Effector memory CD4-positive, alpha-beta T cell (primary cell): ENCODE data around the gene ENC1.

ENCODE experiments used
- DNase-seq, 3 donors: peaks; one replicate each; pipeline ENCODE4 v3.0.0-alpha.2; 2020
- H3K27ac ChIP-seq: 2 replicates; pipeline ENCODE4 v1.7.0; 2013; ENCODE audit warnings: mild to moderate bottlenecking, low read length, moderate library complexity; ENCODE audit not compliant: insufficient read depth, poor library complexity, severe bottlenecking
- H3K27me3 ChIP-seq: replicated peaks from 2 replicates; pipeline ENCODE4 v1.7.0; 2013; ENCODE audit warnings: mild to moderate bottlenecking, low read length; ENCODE audit not compliant: insufficient read depth, control insufficient read depth, poor library complexity, severe bottlenecking
- H3K36me3 ChIP-seq: 2 replicates; pipeline ENCODE4 v1.7.0; 2013; ENCODE audit warnings: mild to moderate bottlenecking, low read length, moderate library complexity; ENCODE audit not compliant: control insufficient read depth, insufficient read depth
- H3K4me1 ChIP-seq: 2 replicates; pipeline ENCODE4 v1.7.0; 2013; ENCODE audit warnings: low read length, mild to moderate bottlenecking; ENCODE audit not compliant: control insufficient read depth, insufficient read depth, poor library complexity, severe bottlenecking
- H3K4me3 ChIP-seq: 2 replicates; pipeline ENCODE4 v1.7.0; 2013; ENCODE audit warnings: low read length, low read depth, mild to moderate bottlenecking; ENCODE audit not compliant: insufficient read depth, poor library complexity, severe bottlenecking
- H3K9me3 ChIP-seq: 2 replicates; pipeline ENCODE4 v1.7.0; 2013; ENCODE audit warnings: mild to moderate bottlenecking, low read length, moderate library complexity; ENCODE audit not compliant: control insufficient read depth

The ENC1 gene

GRCh38 chr5:74657165-74657564 lies 16.6 kb upstream of the ENC1 start:
- no peak for DNase-seq
- Histone ChIP-seq H3K36me3 (no peaks in the 10 kb centered on the region), H3K4me1 (no peaks in the 10 kb centered on the region), H3K27me3 (no peaks in the 10 kb centered on the region), H3K9me3 (no peaks in the 10 kb centered on the region), H3K4me3 (no peak overlapping the region), H3K27ac (no peak overlapping the region)

DNA sequence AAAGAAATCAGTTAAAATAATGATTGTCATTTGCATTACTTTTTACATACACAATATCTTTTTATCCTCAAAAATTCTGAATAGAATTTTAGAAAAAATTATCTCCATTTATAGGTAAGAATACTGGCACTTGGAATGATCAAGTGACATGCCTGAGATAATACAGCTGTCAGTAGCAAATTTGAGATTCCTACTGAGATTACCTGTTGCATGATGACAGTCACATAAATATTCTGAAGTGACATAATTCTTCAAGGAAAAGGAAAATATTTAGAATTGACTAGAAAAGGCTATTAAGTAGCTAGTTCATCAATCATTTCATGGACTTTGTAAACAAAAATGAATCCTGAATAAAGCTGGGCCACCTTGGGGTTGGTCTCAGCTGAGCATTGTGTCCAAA lies 15.2 kb upstream of the ENC1 start:
- DNase-seq, result no peak
- Histone ChIP-seq H3K9me3 (no peaks in the 10 kb centered on the region), H3K4me1 (no peaks in the 10 kb centered on the region), H3K27ac (no peak overlapping the region), H3K36me3 (no peaks in the 10 kb centered on the region), H3K4me3 (no peak overlapping the region), H3K27me3 (no peaks in the 10 kb centered on the region)

DNA sequence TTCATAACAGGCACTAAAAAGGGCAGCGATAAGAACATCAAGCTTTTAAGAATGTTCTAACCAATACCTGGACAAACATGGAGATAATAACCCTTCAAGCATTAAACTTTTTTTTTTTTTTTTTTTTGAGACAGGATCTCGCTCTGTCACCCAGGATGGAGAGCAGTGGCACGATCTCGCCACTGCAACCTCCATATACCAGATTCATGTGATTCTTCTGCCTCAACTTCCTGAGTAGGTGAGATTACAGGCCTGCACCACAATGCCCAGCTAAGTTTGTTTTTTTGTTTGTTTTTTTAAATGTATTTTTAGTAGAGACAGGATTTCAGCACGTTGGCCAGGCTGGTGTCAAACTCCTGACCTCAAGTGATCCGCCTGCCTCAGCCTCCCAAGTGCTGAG lies 14.7 kb upstream of the ENC1 start:
- Histone ChIP-seq H3K36me3 (no peaks in the 10 kb centered on the region), H3K4me3 (no peak overlapping the region), H3K27me3 (no peaks in the 10 kb centered on the region), H3K27ac (no peak overlapping the region), H3K9me3 (no peaks in the 10 kb centered on the region), H3K4me1 (no peaks in the 10 kb centered on the region)
- no peak for DNase-seq

GRCh38 chr5:74653991-74654390 lies 13.5 kb upstream of the ENC1 start:
- no peaks in the 10 kb centered on the region for H3K4me1 ChIP-seq
- H3K9me3 ChIP-seq, result no peaks in the 10 kb centered on the region
- H3K36me3 ChIP-seq, result no peaks in the 10 kb centered on the region
- no peaks in the 10 kb centered on the region for H3K27me3 ChIP-seq
- H3K4me3 ChIP-seq, result no peak overlapping the region
- no peak overlapping the region for H3K27ac ChIP-seq
- DNase-seq, result no peak

DNA sequence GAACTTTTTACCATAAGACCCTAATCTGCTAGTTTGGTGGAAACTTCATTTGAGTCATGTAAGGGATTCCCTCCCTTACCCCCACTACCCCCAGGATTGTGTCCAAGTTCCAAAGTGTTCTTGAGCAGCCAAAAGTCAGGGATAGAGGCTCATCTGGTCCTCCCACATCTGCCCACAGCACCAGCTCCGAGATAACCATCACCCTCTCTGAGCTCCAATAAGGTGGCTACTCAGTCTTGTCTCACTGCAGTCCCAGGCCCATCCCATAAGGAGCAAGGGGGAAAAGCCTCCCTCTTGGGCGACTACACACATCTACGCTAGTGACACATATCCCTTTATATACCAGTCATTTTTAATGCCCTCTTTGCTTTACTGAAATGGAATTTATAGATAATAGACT lies 12.0 kb upstream of the ENC1 start:
- Histone ChIP-seq H3K36me3 (no peaks in the 10 kb centered on the region), H3K4me3 (no peak overlapping the region), H3K27me3 (no peaks in the 10 kb centered on the region), H3K27ac (no peak overlapping the region), H3K9me3 (no peaks in the 10 kb centered on the region), H3K4me1 (no peaks in the 10 kb centered on the region)
- DNase-seq, result no peak

- no peaks in the 10 kb centered on the region for H3K27me3 ChIP-seq
- no peaks in the 10 kb centered on the region for H3K9me3 ChIP-seq
- no peaks in the 10 kb centered on the region for H3K4me1 ChIP-seq
- H3K27ac ChIP-seq, result no peak overlapping the region
- H3K4me3 ChIP-seq, result no peak overlapping the region
- DNase-seq, result no peak
- no peaks in the 10 kb centered on the region for H3K36me3 ChIP-seq
Observed at GRCh38 chr5:74651710-74652109, 11.2 kb upstream of the ENC1 start.

DNA sequence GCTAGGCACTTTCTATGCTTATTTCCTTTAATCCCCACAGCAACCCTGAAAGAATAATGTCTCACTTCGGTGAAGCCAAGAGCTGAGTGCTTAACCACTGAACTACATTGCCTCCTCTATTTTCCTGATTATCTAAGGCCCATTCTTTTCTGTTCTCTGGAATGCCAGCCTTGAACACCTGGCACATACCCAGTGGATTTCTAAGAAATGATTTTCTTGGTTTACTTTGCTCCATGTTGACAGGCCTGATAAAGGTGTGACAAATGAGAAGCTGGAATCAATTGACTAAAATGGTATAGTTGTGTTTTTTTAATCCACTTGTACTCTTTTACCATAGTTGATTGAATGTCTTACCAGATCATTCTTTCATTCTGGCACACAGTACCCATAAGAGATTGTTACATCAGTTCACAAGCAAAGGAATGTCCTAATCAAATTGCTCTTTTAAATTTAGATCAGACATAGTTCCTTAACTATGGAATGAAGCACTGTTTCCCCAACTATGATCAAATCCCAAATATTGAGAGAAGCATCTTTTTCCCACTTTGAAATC lies 9.0 kb upstream of the ENC1 start:
- no peak for DNase-seq
- Histone ChIP-seq H3K9me3 (no peaks in the 10 kb centered on the region), H3K27me3 (no peaks in the 10 kb centered on the region), H3K4me3 (no peak overlapping the region), H3K36me3 (no peaks in the 10 kb centered on the region), H3K4me1 (no peaks in the 10 kb centered on the region), H3K27ac (no peak overlapping the region)

GRCh38 chr5:74648835-74649293 lies 8.3 kb upstream of the ENC1 start:
- Histone ChIP-seq H3K27ac (no peak overlapping the region), H3K4me1 (no peaks in the 10 kb centered on the region), H3K4me3 (no peak overlapping the region), H3K9me3 (no peaks in the 10 kb centered on the region), H3K36me3 (no peaks in the 10 kb centered on the region), H3K27me3 (no peaks in the 10 kb centered on the region)
- DNase-seq, result no peak

DNA sequence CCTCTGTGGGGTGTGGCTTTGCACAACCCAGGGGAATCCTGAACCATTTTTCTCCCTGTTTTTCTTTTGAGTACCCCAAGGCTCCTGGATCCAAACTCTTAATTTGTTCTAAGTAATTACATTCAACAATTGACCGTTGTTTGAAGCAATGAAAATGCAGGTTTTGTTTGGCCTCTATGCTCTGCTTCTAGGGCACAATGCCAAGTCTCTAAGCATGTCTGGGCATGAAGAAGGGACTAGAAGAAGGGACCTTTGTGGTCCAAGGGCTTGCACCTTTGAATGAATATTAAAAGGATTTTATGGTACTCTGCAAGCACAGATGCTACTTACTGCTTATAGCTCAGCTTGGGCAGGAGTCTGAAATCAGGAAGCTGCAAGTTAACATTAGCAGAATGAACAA lies 6.6 kb upstream of the ENC1 start:
- H3K36me3 ChIP-seq, result no peaks in the 10 kb centered on the region
- no peaks in the 10 kb centered on the region for H3K4me1 ChIP-seq
- no peak overlapping the region for H3K4me3 ChIP-seq
- no peak for DNase-seq
- H3K27ac ChIP-seq, result no peak overlapping the region
- H3K9me3 ChIP-seq, result no peaks in the 10 kb centered on the region
- no peaks in the 10 kb centered on the region for H3K27me3 ChIP-seq

DNA sequence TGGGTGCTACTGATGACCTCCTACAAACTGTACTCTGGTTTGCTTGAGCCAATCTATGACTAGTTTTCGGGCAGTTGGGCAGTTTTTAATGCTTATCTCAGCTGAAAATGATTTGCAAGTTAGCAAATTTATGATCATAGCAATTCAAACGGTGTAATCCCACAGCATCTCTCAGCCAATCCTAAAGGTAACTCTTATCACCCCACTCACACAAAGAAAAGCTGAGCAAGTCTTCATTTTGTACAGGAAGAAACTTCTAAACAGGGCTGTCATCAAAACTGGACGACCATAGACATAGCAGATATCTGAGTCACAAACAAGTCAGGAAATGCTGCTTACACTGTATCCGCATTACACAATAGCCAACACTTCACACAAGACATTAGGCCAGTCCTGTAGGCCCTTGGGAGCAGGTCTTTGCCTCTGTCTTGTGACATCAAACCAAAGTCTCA lies 2.6 kb upstream of the ENC1 start:
- Histone ChIP-seq H3K27ac (no peak overlapping the region), H3K9me3 (no peaks in the 10 kb centered on the region), H3K4me1 (no peaks in the 10 kb centered on the region), H3K4me3 (no peak overlapping the region), H3K36me3 (no peaks in the 10 kb centered on the region), H3K27me3 (no peaks in the 10 kb centered on the region)
- no peak for DNase-seq

GRCh38 chr5:74642543-74642863 lies 2.0 kb upstream of the ENC1 start:
- no peaks in the 10 kb centered on the region for H3K9me3 ChIP-seq
- DNase-seq, result no peak
- H3K36me3 ChIP-seq, result no peaks in the 10 kb centered on the region
- no peak overlapping the region for H3K4me3 ChIP-seq
- no peaks in the 10 kb centered on the region for H3K4me1 ChIP-seq
- no peak overlapping the region for H3K27ac ChIP-seq
- H3K27me3 ChIP-seq, result no peaks in the 10 kb centered on the region
